MCF 10A (cell line): ENCODE measurements around the gene UBTF. TPM values are rescaled to one million over a fixed set of nuclear protein-coding genes. Genes with fewer than 3 reads are reported as not detected.

ENCODE experiments used
- BruUV-seq: library from RNA; stranded (reverse); fragments of 400-500 nt; replicated peaks from 2 replicates; lab custom pipeline; 2021; lab: Mats Ljungman, UMichigan
- CTCF ChIA-PET: fragments of 300-600 bp; sonication (Branson Sonifier 250); formaldehyde crosslinking; extraction: SDS; loops from one replicate; lab custom pipeline; 2021; ENCODE audit warnings: antibody characterized with exemption, inconsistent platforms; lab: Yijun Ruan, JAX
- POLR2A ChIA-PET: fragments of 300-600, 350-650 bp; sonication (Branson Sonifier 250); formaldehyde crosslinking; extraction: SDS; loops from one replicate; lab custom pipeline; 2020; ENCODE audit warnings: antibody characterized with exemption, inconsistent platforms; lab: Yijun Ruan, JAX
- DNase-seq: peaks from one replicate; pipeline ENCODE4 v3.0.0-alpha.2; 2018; ENCODE audit not compliant: unreplicated experiment
- H3K27ac Mint-ChIP-seq: one replicate; pipeline ENCODE4 v1.8.0; 2022; ENCODE audit warnings: mild to moderate bottlenecking, low read depth, mixed read lengths; ENCODE audit not compliant: unreplicated experiment
- H3K27me3 Mint-ChIP-seq: one replicate; pipeline ENCODE4 v1.8.0; 2022; ENCODE audit warnings: mixed read lengths; ENCODE audit not compliant: insufficient read depth, unreplicated experiment
- H3K36me3 Mint-ChIP-seq: one replicate; pipeline ENCODE4 v1.8.0; 2022; ENCODE audit warnings: mild to moderate bottlenecking, moderate library complexity, mixed read lengths; ENCODE audit not compliant: insufficient read depth, unreplicated experiment
- H3K4me1 Mint-ChIP-seq: one replicate; pipeline ENCODE4 v1.8.0; 2022; ENCODE audit warnings: mixed read lengths; ENCODE audit not compliant: insufficient read depth, unreplicated experiment
- H3K4me3 Mint-ChIP-seq: one replicate; pipeline ENCODE4 v1.8.0; 2022; ENCODE audit warnings: mild to moderate bottlenecking, moderate library complexity, mixed read lengths; ENCODE audit not compliant: unreplicated experiment
- H3K9me3 Mint-ChIP-seq: one replicate; pipeline ENCODE4 v1.8.0; 2022; ENCODE audit warnings: mixed read lengths; ENCODE audit not compliant: unreplicated experiment
- intact Hi-C: fragments of 100-400 bp; cut with micrococcal nuclease; formaldehyde crosslinking; loops from 2 replicates; pipeline ENCODE4 v1.14.1; 2022
- total RNA-seq: library from RNA; stranded (reverse); gene quantifications from 2 replicates; pipeline ENCODE4 v1.2.3, GENCODE V29; 2022
- TF ChIP-seq, protein P1 (sequence below): fragments of 200-600 bp; IDR thresholded peaks from one replicate; pipeline ENCODE4 v1.8.0; 2022; ENCODE audit warnings: antibody characterized with exemption, mild to moderate bottlenecking; ENCODE audit not compliant: unreplicated experiment

The UBTF gene
- total RNA-seq, 1 experiment from 2014 or later = 79.7 TPM

DNA sequence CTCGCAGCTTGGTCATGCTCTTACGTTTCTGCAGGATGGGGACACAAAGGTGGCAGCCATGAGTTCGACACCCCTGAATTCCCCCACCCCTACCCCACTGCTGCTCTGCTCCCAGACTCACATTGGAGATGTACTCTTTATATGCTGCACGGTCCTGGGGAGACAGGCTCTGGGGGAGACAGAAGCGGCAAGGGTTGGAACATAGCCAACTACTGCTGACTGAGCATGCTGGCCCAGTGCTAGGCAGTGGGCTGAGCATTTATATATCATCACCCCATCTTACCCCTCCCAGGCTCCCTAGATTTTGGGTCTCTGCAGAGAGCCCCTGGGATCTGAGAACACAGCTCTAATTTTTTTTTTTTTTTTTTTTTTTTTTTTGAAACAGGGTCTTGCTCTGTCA is 11.7 kb downstream of the UBTF start:
- TF ChIP-seq, protein P1, sequence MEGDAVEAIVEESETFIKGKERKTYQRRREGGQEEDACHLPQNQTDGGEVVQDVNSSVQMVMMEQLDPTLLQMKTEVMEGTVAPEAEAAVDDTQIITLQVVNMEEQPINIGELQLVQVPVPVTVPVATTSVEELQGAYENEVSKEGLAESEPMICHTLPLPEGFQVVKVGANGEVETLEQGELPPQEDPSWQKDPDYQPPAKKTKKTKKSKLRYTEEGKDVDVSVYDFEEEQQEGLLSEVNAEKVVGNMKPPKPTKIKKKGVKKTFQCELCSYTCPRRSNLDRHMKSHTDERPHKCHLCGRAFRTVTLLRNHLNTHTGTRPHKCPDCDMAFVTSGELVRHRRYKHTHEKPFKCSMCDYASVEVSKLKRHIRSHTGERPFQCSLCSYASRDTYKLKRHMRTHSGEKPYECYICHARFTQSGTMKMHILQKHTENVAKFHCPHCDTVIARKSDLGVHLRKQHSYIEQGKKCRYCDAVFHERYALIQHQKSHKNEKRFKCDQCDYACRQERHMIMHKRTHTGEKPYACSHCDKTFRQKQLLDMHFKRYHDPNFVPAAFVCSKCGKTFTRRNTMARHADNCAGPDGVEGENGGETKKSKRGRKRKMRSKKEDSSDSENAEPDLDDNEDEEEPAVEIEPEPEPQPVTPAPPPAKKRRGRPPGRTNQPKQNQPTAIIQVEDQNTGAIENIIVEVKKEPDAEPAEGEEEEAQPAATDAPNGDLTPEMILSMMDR = no peak
- ChIA-PET POLR2A (interaction anchor here (0.9 kb wide), 1 partner anchor 10 kb away, joined by 5 read pairs; no protein-coding TSS in a partner anchor), CTCF (interaction anchor here (0.5 kb wide), 1 partner anchor 102 kb away, joined by 4 read pairs; no protein-coding TSS in a partner anchor)
- DNase-seq = no peak
- intact Hi-C loops = no loop called here
- no TSS peak for BruUV-seq
- H3K4me1 Mint-ChIP-seq = peaks cover 36% of the 10 kb centered on the region
- no peaks in the 10 kb centered on the region for H3K27me3 Mint-ChIP-seq
- no peak overlapping the region for H3K27ac Mint-ChIP-seq
- H3K4me3 Mint-ChIP-seq = no peak overlapping the region
- H3K9me3 Mint-ChIP-seq = no peaks in the 10 kb centered on the region
- H3K36me3 Mint-ChIP-seq = peaks cover 59% of the 10 kb centered on the region

DNA sequence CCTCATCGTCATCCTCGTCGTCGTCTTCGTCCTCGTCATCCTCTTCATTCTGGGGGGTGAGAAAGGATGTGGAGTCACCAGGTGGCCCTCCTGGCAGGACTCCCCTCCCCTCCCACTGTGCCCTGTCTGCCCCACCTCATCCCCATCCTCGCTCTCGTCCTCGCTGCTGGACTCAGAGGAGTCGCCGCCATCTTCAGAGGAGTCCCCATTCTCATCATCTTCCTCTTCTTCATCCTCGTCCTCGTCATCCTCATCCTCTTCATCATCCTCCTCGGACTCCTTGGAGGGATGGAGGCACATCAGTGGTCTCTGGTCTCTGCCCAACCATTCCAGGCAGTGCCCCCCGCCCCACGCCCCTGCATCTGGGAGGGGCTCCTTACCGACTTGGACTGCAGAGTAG is 12.2 kb downstream of the UBTF start:
- no peaks in the 10 kb centered on the region for H3K27me3 Mint-ChIP-seq
- H3K36me3 Mint-ChIP-seq = peaks cover 59% of the 10 kb centered on the region
- H3K27ac Mint-ChIP-seq = no peak overlapping the region
- no peaks in the 10 kb centered on the region for H3K9me3 Mint-ChIP-seq
- DNase-seq = no peak
- no TSS peak for BruUV-seq
- intact Hi-C loops = no loop called here
- peaks cover 40% of the 10 kb centered on the region for H3K4me1 Mint-ChIP-seq
- ChIA-PET CTCF (interaction anchor here (0.5 kb wide), 1 partner anchor 102 kb away, joined by 4 read pairs; no protein-coding TSS in a partner anchor), POLR2A (interaction anchor here (0.9 kb wide), 1 partner anchor 10 kb away, joined by 5 read pairs; no protein-coding TSS in a partner anchor)
- no peak overlapping the region for H3K4me3 Mint-ChIP-seq
- TF ChIP-seq, protein P1 = no peak

DNA sequence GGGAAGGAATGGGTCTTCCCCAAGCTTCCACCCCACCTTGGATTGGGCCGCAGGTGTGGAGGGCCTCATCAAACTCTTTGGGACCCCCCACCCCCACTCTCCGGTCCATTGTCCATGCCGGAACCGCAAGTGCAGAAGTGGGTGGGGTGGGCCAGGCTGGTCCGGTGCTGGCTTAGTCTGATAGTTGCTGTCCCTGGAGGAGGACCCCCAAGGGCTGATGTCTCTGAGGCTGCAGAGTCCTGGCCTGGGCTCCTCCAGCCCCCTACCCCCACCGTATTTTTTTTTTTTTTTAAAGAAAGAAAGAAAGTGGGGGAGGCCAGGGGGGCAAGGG is 12.7 kb downstream of the UBTF start:
- BruUV-seq = TSS peak; percentile 25

DNA sequence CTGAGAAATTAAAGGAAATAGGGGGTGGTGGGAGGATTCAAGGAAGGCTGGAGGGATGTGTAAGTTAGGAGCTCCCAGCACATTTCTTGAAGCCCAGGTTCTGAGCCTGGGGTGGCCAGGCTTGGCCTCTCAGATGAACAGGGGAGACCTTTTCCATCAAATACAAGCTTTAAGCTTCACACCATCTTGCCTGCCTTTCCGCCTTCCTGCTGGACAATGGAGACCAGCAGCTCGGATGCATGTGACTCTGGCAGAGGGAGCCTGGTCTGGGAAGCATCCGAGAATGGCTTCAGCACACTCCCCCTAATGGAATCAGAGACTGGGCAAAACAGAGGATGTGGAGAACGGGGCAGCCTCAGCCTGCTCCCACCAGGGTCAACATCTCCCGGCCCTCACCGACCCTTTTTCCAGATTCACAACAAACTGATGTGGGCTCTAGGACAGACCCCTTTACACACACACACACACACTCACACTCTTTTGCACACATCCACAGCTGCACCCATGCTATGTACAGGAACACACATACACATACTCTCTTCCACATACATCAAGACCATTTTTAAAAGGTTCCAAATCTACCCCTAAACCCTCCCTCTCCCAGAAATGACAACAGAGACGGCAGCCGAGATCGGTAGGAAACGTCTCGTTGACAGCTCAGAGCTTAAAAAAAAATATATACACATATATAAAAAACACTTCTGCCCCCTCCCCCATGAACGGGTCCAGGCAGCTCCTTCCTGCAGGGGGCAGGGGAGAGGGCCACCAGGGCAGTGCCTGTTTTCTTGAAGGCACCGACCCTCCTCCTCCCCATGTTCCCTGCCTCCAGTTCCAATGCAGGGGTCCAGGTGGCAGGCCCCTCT is 13.3 kb downstream of the UBTF start:
- Mint-ChIP-seq H3K27ac (peak overlapping the region; percentile 11), H3K4me3 (no peak overlapping the region), H3K36me3 (peaks cover 56% of the 10 kb centered on the region), H3K9me3 (no peaks in the 10 kb centered on the region), H3K27me3 (no peaks in the 10 kb centered on the region), H3K4me1 (peaks cover 45% of the 10 kb centered on the region)
- CTCF ChIA-PET = interaction anchor here (0.9 kb wide), 1 partner anchor 12 kb away, joined by 3 read pairs; no protein-coding TSS in a partner anchor
- no peak for DNase-seq
- POLR2A ChIA-PET = interaction anchor here (0.6 kb wide), 1 partner anchor 83 kb away, joined by 3 read pairs; no protein-coding TSS in a partner anchor
- no TSS peak for BruUV-seq
- TF ChIP-seq, protein P1 = no peak
- intact Hi-C loops = no loop called here

More for the DNA sequence above, 12.7 kb downstream of the UBTF start:
- Mint-ChIP-seq H3K27me3 (no peaks in the 10 kb centered on the region), H3K4me3 (no peak overlapping the region), H3K27ac (no peak overlapping the region), H3K4me1 (peaks cover 42% of the 10 kb centered on the region), H3K36me3 (peaks cover 56% of the 10 kb centered on the region), H3K9me3 (no peaks in the 10 kb centered on the region)
- no peak for DNase-seq
- intact Hi-C loops = no loop called here
- ChIA-PET POLR2A (no interaction called here), CTCF (no interaction called here)
- TF ChIP-seq, protein P1 = no peak
